ENCODE data around the gene PTPRA. TPM values are rescaled to one million over a fixed set of nuclear protein-coding genes. Genes with fewer than 3 reads are reported as not detected.

Gene PTPRA
- total and polyA plus RNA-seq, 2 of the 4 experiments (the other 2 are of a cell fraction): 35.0 to 50.0 TPM

DNA sequence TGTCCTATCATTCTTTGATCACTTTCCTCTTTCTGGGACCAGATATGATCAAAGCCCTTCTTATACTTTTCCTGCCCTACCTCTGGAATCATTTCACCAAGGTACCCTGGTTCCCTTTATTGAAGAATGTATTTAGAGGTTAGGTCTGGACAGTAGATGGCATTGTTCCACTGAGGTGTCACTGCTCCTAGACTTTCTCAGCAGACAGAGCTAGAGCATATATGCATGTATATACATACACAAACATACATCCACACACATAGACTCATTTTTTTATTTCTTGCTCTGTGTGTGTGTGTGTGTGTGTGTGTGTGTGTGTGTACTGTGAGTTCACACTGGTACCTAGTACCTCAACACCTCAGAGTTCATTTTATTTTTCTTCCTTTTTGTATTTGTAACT, 40.9 kb downstream of the PTPRA start:
- in situ Hi-C loops (cut with MboI; ENCODE audit: low sequenced_read_pairs): no loop called here
- CTCF ChIA-PET: no interaction called here

More for the DNA sequence above, 40.9 kb downstream of the PTPRA start:
- H2AFZ ChIP-seq (replicated peaks; ENCODE audit: low read length, poor library complexity): no peak overlapping the region
- H3K27me3 ChIP-seq (ENCODE audit: control insufficient read depth, insufficient read depth, low read length): no peaks in the 10 kb centered on the region
- no peak overlapping the region for H3K9ac ChIP-seq (ENCODE audit: low read depth, low read length)
- no peak overlapping the region for H3K4me2 ChIP-seq (ENCODE audit: low read depth, low read length)
- no peak overlapping the region for H2BK15ac ChIP-seq (ENCODE audit: low read depth, low read length)
- H3K4ac ChIP-seq (ENCODE audit: low read depth, low read length): no peak overlapping the region
- POLR2A ChIA-PET (ENCODE audit: unreplicated experiment): interaction anchor here (0.6 kb wide), 1 partner anchor 24 kb away, joined by 5 read pairs; no protein-coding TSS in a partner anchor
- H2BK20ac ChIP-seq (ENCODE audit: low read depth, low read length): no peak overlapping the region
- H4K91ac ChIP-seq (ENCODE audit: insufficient read depth, low read depth, low read length): no peak overlapping the region
- H3K36me3 ChIP-seq (ENCODE audit: control insufficient read depth, insufficient read depth, low read length): no peaks in the 10 kb centered on the region
- BruUV-seq (replicated peaks): no TSS peak
- intact Hi-C loops (cut with micrococcal nuclease) (no loop called here), dilution Hi-C loops (cut with HindIII; ENCODE audit: low sequenced_read_pairs, unreplicated experiment) (no loop called here)
- no peak overlapping the region for H2AK5ac ChIP-seq (ENCODE audit: low read depth, low read length)
- H3K79me1 ChIP-seq (ENCODE audit: low read depth in 1 of 2, low read length in 2 of 2): peaks cover 14 to 40% of the 10 kb centered on the region in 2 experiments
- no peak overlapping the region for H3K27ac ChIP-seq (ENCODE audit: insufficient read depth, low read length)
- no peaks in the 10 kb centered on the region for H3K9me3 ChIP-seq (ENCODE audit: control insufficient read depth, insufficient read depth, low read length)
- H4K5ac ChIP-seq (ENCODE audit: low read depth, low read length): no peak overlapping the region
- no peak overlapping the region for H3K14ac ChIP-seq (replicated peaks; ENCODE audit: low read depth, low read length)
- H3K9me1 ChIP-seq (ENCODE audit: insufficient read depth, low read length): no peaks in the 10 kb centered on the region
- H4K20me1 ChIP-seq (ENCODE audit: insufficient read depth, low read length): no peaks in the 10 kb centered on the region; the same call in 1 of the 2 replicates
- H3K18ac ChIP-seq (ENCODE audit: low read depth, low read length): no peak overlapping the region
- H4K8ac ChIP-seq (ENCODE audit: low read depth in 2 of 2, low read length in 2 of 2): no peak overlapping the region
- H2BK5ac ChIP-seq (ENCODE audit: low read depth, low read length, poor library complexity, severe bottlenecking): no peak overlapping the region
- H3K4me3 ChIP-seq (ENCODE audit: insufficient read depth, low read depth, low read length): no peak overlapping the region
- ATAC-seq (ENCODE audit: low read depth): no peak
- H2AK9ac ChIP-seq (replicated peaks; ENCODE audit: low read depth, low read length, poor library complexity): no peak overlapping the region
- TF ChIP-seq RAD21 (IDR thresholded peaks at IDR 0.05; ENCODE audit: low read length): no peak
- TF ChIP-seq, protein P1, sequence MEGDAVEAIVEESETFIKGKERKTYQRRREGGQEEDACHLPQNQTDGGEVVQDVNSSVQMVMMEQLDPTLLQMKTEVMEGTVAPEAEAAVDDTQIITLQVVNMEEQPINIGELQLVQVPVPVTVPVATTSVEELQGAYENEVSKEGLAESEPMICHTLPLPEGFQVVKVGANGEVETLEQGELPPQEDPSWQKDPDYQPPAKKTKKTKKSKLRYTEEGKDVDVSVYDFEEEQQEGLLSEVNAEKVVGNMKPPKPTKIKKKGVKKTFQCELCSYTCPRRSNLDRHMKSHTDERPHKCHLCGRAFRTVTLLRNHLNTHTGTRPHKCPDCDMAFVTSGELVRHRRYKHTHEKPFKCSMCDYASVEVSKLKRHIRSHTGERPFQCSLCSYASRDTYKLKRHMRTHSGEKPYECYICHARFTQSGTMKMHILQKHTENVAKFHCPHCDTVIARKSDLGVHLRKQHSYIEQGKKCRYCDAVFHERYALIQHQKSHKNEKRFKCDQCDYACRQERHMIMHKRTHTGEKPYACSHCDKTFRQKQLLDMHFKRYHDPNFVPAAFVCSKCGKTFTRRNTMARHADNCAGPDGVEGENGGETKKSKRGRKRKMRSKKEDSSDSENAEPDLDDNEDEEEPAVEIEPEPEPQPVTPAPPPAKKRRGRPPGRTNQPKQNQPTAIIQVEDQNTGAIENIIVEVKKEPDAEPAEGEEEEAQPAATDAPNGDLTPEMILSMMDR (conservative IDR thresholded peaks at IDR 0.05; ENCODE audit: low read depth, low read length): 0 out of 2 replicates have a peak, but pooled peaks have one; percentile 20
- TF ChIP-seq MAFK (IDR thresholded peaks at IDR 0.05; ENCODE audit: low read depth, low read length): no peak
- no peak for DNase-seq
- H2BK120ac ChIP-seq (ENCODE audit: low read depth, low read length): no peak overlapping the region
- no peak overlapping the region for H3K23ac ChIP-seq (ENCODE audit: low read depth, low read length)
- no peak overlapping the region for H3K56ac ChIP-seq (ENCODE audit: extremely low read depth, insufficient read depth, low read length)
- no peaks in the 10 kb centered on the region for H3K4me1 ChIP-seq (ENCODE audit: control insufficient read depth, insufficient read depth, low read length)

Data from IMR-90 (cell line).